Measurements from ENCODE around the gene CARNS1. TPM values are rescaled to one million over a fixed set of nuclear protein-coding genes. Genes with fewer than 3 reads are reported as not detected.

CARNS1 gene
- total RNA-seq, 2 experiments from 2014 or later: 9.9 to 10.0 TPM

GRCh38 chr11:67376873-67377808, 38.3 kb upstream of the CARNS1 start:
- Histone ChIP-seq H3K27me3 (ENCODE audit: control insufficient read depth in 1 of 2, insufficient read depth in 2 of 2, low read length in 2 of 2) (peaks cover 6 to 16% of the 10 kb centered on the region in 2 experiments), H3K36me3 (ENCODE audit: insufficient read depth, low read length) (no peaks in the 10 kb centered on the region), H3K27ac (ENCODE audit: low read depth in 1 of 2, low read length in 2 of 2) (no peak overlapping the region), H3K9me3 (ENCODE audit: control insufficient read depth in 1 of 2, insufficient read depth in 1 of 2, low read length in 2 of 2) (no peaks in the 10 kb centered on the region), H3K4me3 (ENCODE audit: low read length) (no peak overlapping the region), H3K4me1 (ENCODE audit: insufficient read depth, low read length) (peaks cover 38% of the 10 kb centered on the region)
- peaks cover 5% of the 10 kb centered on the region for H3K36me3 Mint-ChIP-seq (ENCODE audit: low read depth)
- H3K9me3 Mint-ChIP-seq: no peaks in the 10 kb centered on the region
- H3K4me3 Mint-ChIP-seq: peak overlapping the region; percentile 38
- ATAC-seq (ENCODE audit: poor library complexity) (no peak), DNase-seq (no peak)
- peaks cover 26% of the 10 kb centered on the region for H3K27me3 Mint-ChIP-seq
- TF ChIP-seq CTCF (IDR thresholded peaks at IDR 0.05): no peak
- POLR2A ChIA-PET: interaction anchor here (1.1 to 3.2 kb wide), 3 partner anchors 9 to 24 kb away, joined by 3 to 16 read pairs (median 5); partner anchors contain the start of gene POLD4
- CTCF ChIA-PET: interaction anchor here (0.7 to 5.6 kb wide), 5 partner anchors 13 to 261 kb away, joined by 3 to 24 read pairs (median 9); no protein-coding TSS in a partner anchor
- intact Hi-C loops (cut with DNase I, micrococcal nuclease): no loop called here
- peaks cover 22% of the 10 kb centered on the region for H3K4me1 Mint-ChIP-seq (ENCODE audit: low read depth)
- no peak overlapping the region for H3K27ac Mint-ChIP-seq

GRCh38 chr11:67378544-67378943, 36.9 kb upstream of the CARNS1 start:
- POLR2A ChIA-PET: interaction anchor here (3.2 kb wide), 1 partner anchor 25 kb away, joined by 16 read pairs; the partner anchor contains the start of gene POLD4

More at GRCh38 chr11:67378544-67378943, 36.9 kb upstream of the CARNS1 start:
- Histone ChIP-seq H3K36me3 (ENCODE audit: insufficient read depth, low read length) (no peaks in the 10 kb centered on the region), H3K4me3 (ENCODE audit: low read length) (no peak overlapping the region), H3K4me1 (ENCODE audit: insufficient read depth, low read length) (peaks cover 41% of the 10 kb centered on the region), H3K27ac (ENCODE audit: low read depth in 1 of 2, low read length in 2 of 2) (no peak overlapping the region), H3K27me3 (ENCODE audit: control insufficient read depth in 1 of 2, insufficient read depth in 2 of 2, low read length in 2 of 2) (peaks cover 6 to 16% of the 10 kb centered on the region in 2 experiments), H3K9me3 (ENCODE audit: control insufficient read depth in 1 of 2, insufficient read depth in 1 of 2, low read length in 2 of 2) (no peaks in the 10 kb centered on the region)
- CTCF ChIA-PET: interaction anchor here (1.3 kb wide), 1 partner anchor 22 kb away, joined by 3 read pairs; no protein-coding TSS in a partner anchor
- Mint-ChIP-seq H3K9me3 (no peaks in the 10 kb centered on the region), H3K4me3 (no peak overlapping the region), H3K27ac (no peak overlapping the region), H3K27me3 (peaks cover 28% of the 10 kb centered on the region), H3K4me1 (ENCODE audit: low read depth) (peaks cover 24% of the 10 kb centered on the region), H3K36me3 (ENCODE audit: low read depth) (peaks cover 2% of the 10 kb centered on the region)
- TF ChIP-seq CTCF (IDR thresholded peaks at IDR 0.05): no peak
- intact Hi-C loops (cut with DNase I, micrococcal nuclease): no loop called here
- DNase-seq (no peak), ATAC-seq (ENCODE audit: poor library complexity) (no peak)
